22Rv1 (cell line): ENCODE data around the gene SPAG6.

ENCODE experiments used
- CTCF ChIP-seq: fragments of 450-650 bp; IDR thresholded peaks from 2 replicates; pipeline ENCODE4 v1.5.1; 2017; ENCODE audit warnings: mild to moderate bottlenecking
- ZFX ChIP-seq: fragments of 450-650 bp; IDR thresholded peaks from 2 replicates; pipeline ENCODE4 v1.6.1; 2017; ENCODE audit warnings: antibody characterized with exemption, borderline replicate concordance

GRCh38 chr10:22323538-22324305 lies 21.6 kb upstream of the SPAG6 start:
- TF ChIP-seq CTCF (no peak), ZFX (no peak)
